KG1 (cell line): ENCODE measurements around the gene CGGBP1.
"Not testable (repeated sequence)": the region's sequence is repeated elsewhere in the genome, so short reads cannot be mapped to it uniquely, and the experiment has no call there.

Experiments
- DNase-seq: peaks from one replicate; lab custom pipeline; 2025; lab: John Stamatoyannopoulos, UW

CGGBP1 gene

GRCh38 chr3:88034491-88035275 lies 24.1 kb downstream of the CGGBP1 start:
- DNase-seq = peak; percentile 56

GRCh38 chr3:88033808-88034207 lies 25.0 kb downstream of the CGGBP1 start:
- no peak for DNase-seq

GRCh38 chr3:88033079-88033478 lies 25.7 kb downstream of the CGGBP1 start:
- no peak for DNase-seq

- no peak for DNase-seq
Measured at GRCh38 chr3:88032245-88032644, 26.6 kb downstream of the CGGBP1 start.

- peak; percentile 51 for DNase-seq
Measured at GRCh38 chr3:88031642-88032077, 27.1 kb downstream of the CGGBP1 start.

GRCh38 chr3:88030210-88030609 lies 28.6 kb downstream of the CGGBP1 start:
- no peak for DNase-seq

GRCh38 chr3:88028876-88029275 lies 29.9 kb downstream of the CGGBP1 start:
- no peak for DNase-seq

GRCh38 chr3:88025001-88025552 lies 33.7 kb downstream of the CGGBP1 start:
- no peak for DNase-seq

GRCh38 chr3:88019024-88019423 lies 39.8 kb downstream of the CGGBP1 start:
- DNase-seq = no peak

- not testable (repeated sequence) for DNase-seq
Measured at GRCh38 chr3:88015656-88016055, 43.1 kb downstream of the CGGBP1 start.

GRCh38 chr3:88013592-88013991 lies 45.2 kb downstream of the CGGBP1 start:
- no peak for DNase-seq

GRCh38 chr3:88010810-88011209 lies 48.0 kb downstream of the CGGBP1 start:
- DNase-seq = no peak

- no peak for DNase-seq
Measured at GRCh38 chr3:88009066-88009465, 49.7 kb downstream of the CGGBP1 start.

GRCh38 chr3:88005066-88005465 lies 53.7 kb downstream of the CGGBP1 start:
- DNase-seq = peak; percentile 15

GRCh38 chr3:88003115-88003755 lies 55.6 kb downstream of the CGGBP1 start:
- DNase-seq = no peak

GRCh38 chr3:88002448-88002847 lies 56.4 kb downstream of the CGGBP1 start:
- DNase-seq = no peak
